Esophagus muscularis mucosa (tissue), 3 donors: Measurements from ENCODE around the gene LYPD6B.

Experiments used
- POLR2A ChIP-seq: fragments of 450-650 bp; IDR thresholded peaks from one replicate; pipeline ENCODE4 v1.6.1; 2017; ENCODE audit warnings: antibody characterized with exemption, moderate library complexity, mild to moderate bottlenecking, low read depth
- TF ChIP-seq, protein P1 (sequence below), 3 experiments: fragments of 200-600 bp in 2 of 3; fragments of 450-650 bp in 1 of 3; sonication (generic) in 2 of 3; IDR thresholded peaks; one replicate each; pipeline ENCODE4 v1.5.1; 2017 to 2019; ENCODE audit warnings: antibody characterized with exemption in 3 of 3, mild to moderate bottlenecking in 2 of 3, moderate library complexity in 1 of 3

DNA sequence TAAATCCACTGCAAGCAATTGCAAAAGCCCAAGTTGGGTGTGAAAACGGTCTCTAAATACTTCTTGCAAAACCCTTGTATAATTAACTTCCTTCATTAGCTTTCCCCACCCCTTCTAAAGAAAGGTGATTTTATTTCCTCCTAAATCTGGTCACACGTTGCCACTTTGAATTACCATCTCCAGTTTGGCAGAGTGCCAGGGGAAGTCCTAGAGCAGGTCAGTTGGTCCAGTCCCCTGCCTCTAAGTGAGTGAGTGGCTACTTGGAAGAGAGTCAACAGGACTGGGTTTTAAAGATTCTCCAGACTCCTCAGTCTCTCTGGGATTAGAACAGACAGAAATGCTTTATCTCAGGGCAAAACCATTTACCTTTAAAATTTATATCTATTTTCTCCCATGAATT lies 18.7 kb upstream of the LYPD6B start:
- TF ChIP-seq, protein P1, sequence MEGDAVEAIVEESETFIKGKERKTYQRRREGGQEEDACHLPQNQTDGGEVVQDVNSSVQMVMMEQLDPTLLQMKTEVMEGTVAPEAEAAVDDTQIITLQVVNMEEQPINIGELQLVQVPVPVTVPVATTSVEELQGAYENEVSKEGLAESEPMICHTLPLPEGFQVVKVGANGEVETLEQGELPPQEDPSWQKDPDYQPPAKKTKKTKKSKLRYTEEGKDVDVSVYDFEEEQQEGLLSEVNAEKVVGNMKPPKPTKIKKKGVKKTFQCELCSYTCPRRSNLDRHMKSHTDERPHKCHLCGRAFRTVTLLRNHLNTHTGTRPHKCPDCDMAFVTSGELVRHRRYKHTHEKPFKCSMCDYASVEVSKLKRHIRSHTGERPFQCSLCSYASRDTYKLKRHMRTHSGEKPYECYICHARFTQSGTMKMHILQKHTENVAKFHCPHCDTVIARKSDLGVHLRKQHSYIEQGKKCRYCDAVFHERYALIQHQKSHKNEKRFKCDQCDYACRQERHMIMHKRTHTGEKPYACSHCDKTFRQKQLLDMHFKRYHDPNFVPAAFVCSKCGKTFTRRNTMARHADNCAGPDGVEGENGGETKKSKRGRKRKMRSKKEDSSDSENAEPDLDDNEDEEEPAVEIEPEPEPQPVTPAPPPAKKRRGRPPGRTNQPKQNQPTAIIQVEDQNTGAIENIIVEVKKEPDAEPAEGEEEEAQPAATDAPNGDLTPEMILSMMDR (IDR thresholded peaks at IDR 0.05), result no peak
- TF ChIP-seq POLR2A, result no peak
